ENCODE results near the gene EDARADD.

- TF ChIP-seq POLR2A (IDR thresholded peaks at IDR 0.05) = no peak
- TF ChIP-seq CTCF (IDR thresholded peaks at IDR 0.05) = no peak
These were observed 2.6 kb downstream of the EDARADD start for GRCh38 chr1:236396665-236397043.

Data from thyroid gland (tissue), 4 donors.